H9 (cell line): ENCODE measurements around the gene ITPR1. TPM values are rescaled to one million over a fixed set of nuclear protein-coding genes. Genes with fewer than 3 reads are reported as not detected.

Source experiments
- DNase-seq: peaks from one replicate; pipeline ENCODE4 v3.0.0-alpha.2; 2017
- H2AFZ ChIP-seq: one replicate; pipeline ENCODE4 v1.6.1; 2013; ENCODE audit warnings: mild to moderate bottlenecking, low read length, control low read depth, moderate library complexity
- H2AK5ac ChIP-seq: 2 replicates; pipeline ENCODE4 v1.6.1; 2013; ENCODE audit warnings: low read length, control low read depth, mixed read lengths; ENCODE audit not compliant: insufficient read length
- H2BK120ac ChIP-seq: one replicate; pipeline ENCODE4 v1.6.1; 2013; ENCODE audit warnings: low read depth, mild to moderate bottlenecking, low read length, control low read depth, inconsistent platforms; ENCODE audit not compliant: poor library complexity, severe bottlenecking
- H2BK12ac ChIP-seq: 2 replicates; pipeline ENCODE4 v1.6.1; 2013; ENCODE audit warnings: low read length, control low read depth, mixed read lengths, low read depth; ENCODE audit not compliant: insufficient read length
- H2BK15ac ChIP-seq: 2 replicates; pipeline ENCODE4 v1.6.1; 2013; ENCODE audit warnings: low read depth, low read length, control low read depth
- H2BK20ac ChIP-seq: one replicate; pipeline ENCODE4 v1.6.1; 2013; ENCODE audit warnings: low read depth, mild to moderate bottlenecking, low read length, control low read depth, inconsistent platforms; ENCODE audit not compliant: poor library complexity, severe bottlenecking
- H2BK5ac ChIP-seq: 2 replicates; pipeline ENCODE4 v1.6.1; 2013; ENCODE audit warnings: low read length, control low read depth, mixed read lengths; ENCODE audit not compliant: insufficient read length
- H3K14ac ChIP-seq: 2 replicates; pipeline ENCODE4 v1.6.1; 2013; ENCODE audit warnings: low read length, control low read depth; ENCODE audit not compliant: insufficient read depth
- H3K18ac ChIP-seq: 2 replicates; pipeline ENCODE4 v1.6.1; 2013; ENCODE audit warnings: low read depth, mild to moderate bottlenecking, mixed read lengths, low read length, control low read depth; ENCODE audit not compliant: insufficient read length
- H3K23ac ChIP-seq: 2 replicates; pipeline ENCODE4 v1.6.1; 2013; ENCODE audit warnings: low read length, control low read depth, mixed read lengths, low read depth; ENCODE audit not compliant: insufficient read length
- H3K23me2 ChIP-seq: 2 replicates; pipeline ENCODE4 v1.6.1; 2013; ENCODE audit warnings: low read depth, mild to moderate bottlenecking, mixed read lengths, low read length, control low read depth; ENCODE audit not compliant: insufficient read length, poor library complexity, severe bottlenecking
- H3K27ac ChIP-seq: 2 replicates; pipeline ENCODE4 v1.5.1; 2013; ENCODE audit warnings: low read length, control low read depth, mixed read lengths, low read depth; ENCODE audit not compliant: insufficient read length
- H3K27me3 ChIP-seq: 2 replicates; pipeline ENCODE4 v1.6.1; 2013; ENCODE audit warnings: low read length, control low read depth, inconsistent platforms; ENCODE audit not compliant: insufficient read depth
- H3K4ac ChIP-seq: 2 replicates; pipeline ENCODE4 v1.6.1; 2013; ENCODE audit warnings: low read depth, mild to moderate bottlenecking, control low read depth, inconsistent platforms, low read length, moderate library complexity
- H3K4me1 ChIP-seq: 2 replicates; pipeline ENCODE4 v1.6.1; 2013; ENCODE audit warnings: low read length, control low read depth, inconsistent platforms; ENCODE audit not compliant: insufficient read depth
- H3K4me2 ChIP-seq: 2 replicates; pipeline ENCODE4 v1.6.1; 2013; ENCODE audit warnings: low read length, control low read depth, mixed read lengths; ENCODE audit not compliant: insufficient read length, insufficient read depth
- H3K56ac ChIP-seq: 2 replicates; pipeline ENCODE4 v1.6.1; 2013; ENCODE audit warnings: low read depth, mild to moderate bottlenecking, mixed read lengths, low read length, control low read depth; ENCODE audit not compliant: insufficient read length
- H3K79me1 ChIP-seq: 2 replicates; pipeline ENCODE4 v1.6.1; 2013; ENCODE audit warnings: low read depth, mild to moderate bottlenecking, moderate library complexity, low read length, control low read depth, inconsistent platforms; ENCODE audit not compliant: insufficient read depth, poor library complexity, severe bottlenecking
- H3K79me2 ChIP-seq: 2 replicates; pipeline ENCODE4 v1.6.1; 2013; ENCODE audit warnings: low read length, control low read depth, inconsistent platforms; ENCODE audit not compliant: insufficient read depth
- H3K9ac ChIP-seq: 2 replicates; pipeline ENCODE4 v1.6.1; 2013; ENCODE audit warnings: low read length, control low read depth, mixed read lengths; ENCODE audit not compliant: insufficient read length; ENCODE audit errors: extremely low read depth
- H3K9me3 ChIP-seq: one replicate; pipeline ENCODE4 v1.6.1; 2013; ENCODE audit warnings: low read depth, low read length, inconsistent platforms; ENCODE audit not compliant: control insufficient read depth
- H3T11ph ChIP-seq: one replicate; pipeline ENCODE4 v1.6.1; 2013; ENCODE audit warnings: mild to moderate bottlenecking, low read length, control low read depth, inconsistent platforms
- H4K20me1 ChIP-seq: one replicate; pipeline ENCODE4 v1.6.1; 2013; ENCODE audit not compliant: control insufficient read depth, insufficient read length, insufficient read depth
- H4K5ac ChIP-seq: 2 replicates; pipeline ENCODE4 v1.6.1; 2013; ENCODE audit warnings: low read depth, mild to moderate bottlenecking, mixed read lengths, low read length, control low read depth; ENCODE audit not compliant: insufficient read length
- H4K8ac ChIP-seq: replicated peaks from 2 replicates; pipeline ENCODE4 v1.6.1; 2013; ENCODE audit warnings: low read length, control low read depth, mixed read lengths, low read depth; ENCODE audit not compliant: insufficient read length
- H4K91ac ChIP-seq: 2 replicates; pipeline ENCODE4 v1.6.1; 2013; ENCODE audit warnings: low read depth, mild to moderate bottlenecking, moderate library complexity, mixed read lengths, low read length, control low read depth; ENCODE audit not compliant: insufficient read length
- H3K27ac Mint-ChIP-seq, 3 experiments: 2 replicates in 2 of 3; 3 replicates in 1 of 3; pipeline ENCODE4 v1.8.0; 2020 to 2021; ENCODE audit warnings: mixed read lengths in 3 of 3, mild to moderate bottlenecking in 1 of 3, moderate library complexity in 1 of 3
- H3K27me3 Mint-ChIP-seq: 2 replicates; pipeline ENCODE4 v1.8.0; 2021; ENCODE audit warnings: low read depth, mild to moderate bottlenecking, moderate library complexity, mixed read lengths
- H3K36me3 Mint-ChIP-seq, 3 experiments: 2 replicates in 2 of 3; 3 replicates in 1 of 3; pipeline ENCODE4 v1.8.0; 2020 to 2021; ENCODE audit warnings: low read depth in 3 of 3, mixed read lengths in 3 of 3; ENCODE audit not compliant: insufficient read depth in 1 of 3
- H3K4me1 Mint-ChIP-seq, 2 experiments: 2 replicates each; pipeline ENCODE4 v1.8.0; 2020; ENCODE audit warnings: mixed read lengths in 2 of 2
- H3K4me3 Mint-ChIP-seq, 2 experiments: 2 replicates in 1 of 2; 3 replicates in 1 of 2; pipeline ENCODE4 v1.8.0; 2020 to 2021; ENCODE audit warnings: mild to moderate bottlenecking in 2 of 2, mixed read lengths in 2 of 2, moderate library complexity in 1 of 2
- H3K9me3 Mint-ChIP-seq, 2 experiments: 2 replicates in 1 of 2; 3 replicates in 1 of 2; pipeline ENCODE4 v1.8.0; 2020; ENCODE audit warnings: mild to moderate bottlenecking in 2 of 2, mixed read lengths in 2 of 2, moderate library complexity in 1 of 2
- CTCF ChIP-seq: fragments of 200-600 bp; sonication (generic); conservative IDR thresholded peaks from 3 replicates; pipeline ENCODE4 v1.8.0; 2021; ENCODE audit warnings: antibody characterized with exemption, mild to moderate bottlenecking
- WGBS: extraction: QIAGEN DNeasy Blood & Tissue Kit; methylation state at CpG from one replicate; pipeline ENCODE4 v1.1.7; 2013; ENCODE audit warnings: missing lambda C conversion rate, low lambda C conversion rate, mixed read lengths; ENCODE audit not compliant: insufficient read length; ENCODE audit errors: extremely low coverage; 5-methylcytosine and 5-hydroxymethylcytosine counted together
- total RNA-seq: library from RNA; stranded (reverse); gene quantifications from 2 replicates; pipeline ENCODE4 v1.2.1, GENCODE V29; 2021

The ITPR1 gene
- total RNA-seq, 1 experiment from 2014 or later: 4.2 TPM

GRCh38 chr3:4674216-4674615 is 181.1 kb downstream of the ITPR1 start:
- Histone ChIP-seq H4K8ac (no peak overlapping the region), H2AK5ac (no peak overlapping the region), H2BK20ac (no peak overlapping the region), H3K4ac (no peak overlapping the region), H3K18ac (no peak overlapping the region), H4K91ac (no peak overlapping the region), H2AFZ (no peak overlapping the region), H3K27me3 (no peaks in the 10 kb centered on the region), H4K20me1 (no peaks in the 10 kb centered on the region), H2BK12ac (no peak overlapping the region), H3K23me2 (no peaks in the 10 kb centered on the region), H3K9me3 (no peaks in the 10 kb centered on the region), H3K4me2 (no peak overlapping the region), H3K14ac (no peak overlapping the region), H3K9ac (no peak overlapping the region), H3K56ac (no peak overlapping the region), H3K4me1 (no peaks in the 10 kb centered on the region), H3K23ac (no peak overlapping the region), H3K79me1 (no peaks in the 10 kb centered on the region), H2BK15ac (no peak overlapping the region), H2BK5ac (no peak overlapping the region), H3T11ph (no peak overlapping the region), H3K79me2 (no peaks in the 10 kb centered on the region), H3K27ac (no peak overlapping the region), H4K5ac (no peak overlapping the region), H2BK120ac (no peak overlapping the region)
- no peaks in the 10 kb centered on the region; the same call in 1 of the 2 replicates for H3K27me3 Mint-ChIP-seq
- no CpG with 5 or more reads among the region's 2 CpGs for WGBS
- H3K9me3 Mint-ChIP-seq: no peaks in the 10 kb centered on the region
- no peak for DNase-seq
- H3K36me3 Mint-ChIP-seq: no peaks in the 10 kb centered on the region; a peak in 1 of 7 replicates
- H3K4me1 Mint-ChIP-seq: no peaks in the 10 kb centered on the region
- H3K4me3 Mint-ChIP-seq: no peak overlapping the region
- no peak overlapping the region for H3K27ac Mint-ChIP-seq
- no peak for TF ChIP-seq CTCF
